Liver (tissue), 3 donors: ENCODE results near the gene DPAGT1.

ENCODE experiments used
- GABPA ChIP-seq, 2 donors: IDR thresholded peaks in 1 of 2; conservative IDR thresholded peaks in 1 of 2; 2 replicates each; pipeline ENCODE4 v1.6.1; 2016; ENCODE audit warnings: antibody characterized with exemption in 2 of 2, mild to moderate bottlenecking in 1 of 2, moderate library complexity in 1 of 2
- RAD21 ChIP-seq, 2 donors: IDR thresholded peaks; 2 replicates each; pipeline ENCODE4 v1.6.1; 2016; ENCODE audit warnings: antibody characterized with exemption in 2 of 2, mild to moderate bottlenecking in 2 of 2
- RXRA ChIP-seq, 2 donors: IDR thresholded peaks; 2 replicates each; pipeline ENCODE4 v1.6.1; 2017 to 2018; ENCODE audit warnings: antibody characterized with exemption in 2 of 2, mild to moderate bottlenecking in 1 of 2
- TF ChIP-seq, protein P1 (sequence below): fragments of 150-350 bp; IDR thresholded peaks from 2 replicates; pipeline ENCODE4 v1.5.1; 2017; ENCODE audit warnings: improper control_type of control experiment, low read depth, low read length; ENCODE audit not compliant: missing input control
- TF ChIP-seq, protein P2 (sequence below): IDR thresholded peaks from 2 replicates; pipeline ENCODE4 v1.6.1; 2016; ENCODE audit warnings: antibody characterized with exemption, mild to moderate bottlenecking
- donor health status: healthy.
- donor health status: healthy.

DNA sequence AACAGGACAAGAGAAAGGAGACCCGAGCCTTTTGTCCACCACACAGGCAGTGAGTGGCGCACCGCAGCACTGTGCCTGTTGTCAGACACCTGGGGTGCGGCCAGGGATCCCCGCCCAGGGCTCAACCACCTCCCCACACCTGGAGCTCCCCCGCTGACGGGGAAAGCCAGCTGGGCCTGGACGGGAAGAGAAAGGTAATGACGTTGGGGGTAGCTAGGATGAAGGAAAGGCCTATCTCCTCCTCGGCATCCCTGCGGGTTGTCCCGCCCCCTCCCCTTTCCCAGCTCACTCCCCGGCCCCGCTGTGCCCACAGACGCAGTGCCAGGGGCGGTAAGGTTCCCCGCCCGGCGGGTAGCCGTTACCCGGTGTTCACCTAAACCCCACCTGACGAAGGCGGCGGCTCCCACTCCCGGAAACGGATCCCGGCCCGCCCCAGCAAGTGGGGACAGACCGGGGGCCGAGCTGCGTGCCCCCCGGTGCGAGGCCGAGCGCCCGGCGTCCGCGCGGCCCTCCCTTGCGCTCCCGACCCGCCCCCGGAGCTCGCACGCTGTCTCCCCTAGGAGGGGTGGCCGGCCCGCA, 45.1 kb downstream of the DPAGT1 start:
- no peak for TF ChIP-seq RAD21 (IDR thresholded peaks at IDR 0.05)
- TF ChIP-seq, protein P1, sequence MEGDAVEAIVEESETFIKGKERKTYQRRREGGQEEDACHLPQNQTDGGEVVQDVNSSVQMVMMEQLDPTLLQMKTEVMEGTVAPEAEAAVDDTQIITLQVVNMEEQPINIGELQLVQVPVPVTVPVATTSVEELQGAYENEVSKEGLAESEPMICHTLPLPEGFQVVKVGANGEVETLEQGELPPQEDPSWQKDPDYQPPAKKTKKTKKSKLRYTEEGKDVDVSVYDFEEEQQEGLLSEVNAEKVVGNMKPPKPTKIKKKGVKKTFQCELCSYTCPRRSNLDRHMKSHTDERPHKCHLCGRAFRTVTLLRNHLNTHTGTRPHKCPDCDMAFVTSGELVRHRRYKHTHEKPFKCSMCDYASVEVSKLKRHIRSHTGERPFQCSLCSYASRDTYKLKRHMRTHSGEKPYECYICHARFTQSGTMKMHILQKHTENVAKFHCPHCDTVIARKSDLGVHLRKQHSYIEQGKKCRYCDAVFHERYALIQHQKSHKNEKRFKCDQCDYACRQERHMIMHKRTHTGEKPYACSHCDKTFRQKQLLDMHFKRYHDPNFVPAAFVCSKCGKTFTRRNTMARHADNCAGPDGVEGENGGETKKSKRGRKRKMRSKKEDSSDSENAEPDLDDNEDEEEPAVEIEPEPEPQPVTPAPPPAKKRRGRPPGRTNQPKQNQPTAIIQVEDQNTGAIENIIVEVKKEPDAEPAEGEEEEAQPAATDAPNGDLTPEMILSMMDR = no peak
- TF ChIP-seq, protein P2, sequence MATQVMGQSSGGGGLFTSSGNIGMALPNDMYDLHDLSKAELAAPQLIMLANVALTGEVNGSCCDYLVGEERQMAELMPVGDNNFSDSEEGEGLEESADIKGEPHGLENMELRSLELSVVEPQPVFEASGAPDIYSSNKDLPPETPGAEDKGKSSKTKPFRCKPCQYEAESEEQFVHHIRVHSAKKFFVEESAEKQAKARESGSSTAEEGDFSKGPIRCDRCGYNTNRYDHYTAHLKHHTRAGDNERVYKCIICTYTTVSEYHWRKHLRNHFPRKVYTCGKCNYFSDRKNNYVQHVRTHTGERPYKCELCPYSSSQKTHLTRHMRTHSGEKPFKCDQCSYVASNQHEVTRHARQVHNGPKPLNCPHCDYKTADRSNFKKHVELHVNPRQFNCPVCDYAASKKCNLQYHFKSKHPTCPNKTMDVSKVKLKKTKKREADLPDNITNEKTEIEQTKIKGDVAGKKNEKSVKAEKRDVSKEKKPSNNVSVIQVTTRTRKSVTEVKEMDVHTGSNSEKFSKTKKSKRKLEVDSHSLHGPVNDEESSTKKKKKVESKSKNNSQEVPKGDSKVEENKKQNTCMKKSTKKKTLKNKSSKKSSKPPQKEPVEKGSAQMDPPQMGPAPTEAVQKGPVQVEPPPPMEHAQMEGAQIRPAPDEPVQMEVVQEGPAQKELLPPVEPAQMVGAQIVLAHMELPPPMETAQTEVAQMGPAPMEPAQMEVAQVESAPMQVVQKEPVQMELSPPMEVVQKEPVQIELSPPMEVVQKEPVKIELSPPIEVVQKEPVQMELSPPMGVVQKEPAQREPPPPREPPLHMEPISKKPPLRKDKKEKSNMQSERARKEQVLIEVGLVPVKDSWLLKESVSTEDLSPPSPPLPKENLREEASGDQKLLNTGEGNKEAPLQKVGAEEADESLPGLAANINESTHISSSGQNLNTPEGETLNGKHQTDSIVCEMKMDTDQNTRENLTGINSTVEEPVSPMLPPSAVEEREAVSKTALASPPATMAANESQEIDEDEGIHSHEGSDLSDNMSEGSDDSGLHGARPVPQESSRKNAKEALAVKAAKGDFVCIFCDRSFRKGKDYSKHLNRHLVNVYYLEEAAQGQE = no peak
- no peak for TF ChIP-seq GABPA (IDR thresholded peaks at IDR 0.05 in 1 of 2, conservative IDR thresholded peaks at IDR 0.05 in 1 of 2)
- TF ChIP-seq RXRA (IDR thresholded peaks at IDR 0.05) = no peak
